ENCODE measurements around the gene HDAC4.
A peak's percentile ranks its signal among the peaks of the same experiment; 100 is the strongest.

HDAC4 gene

GRCh38 chr2:239238839-239239606 lies 161.8 kb downstream of the HDAC4 start:
- Histone ChIP-seq H3K27ac (no peak overlapping the region), H3K4me3 (no peak overlapping the region)
- DNase-seq (ENCODE audit: low spot score), result peak; percentile 58
- no peak for TF ChIP-seq CTCF (IDR thresholded peaks at IDR 0.05)

GRCh38 chr2:239238381-239238780 lies 162.4 kb downstream of the HDAC4 start:
- Histone ChIP-seq H3K4me3 (no peak overlapping the region), H3K27ac (no peak overlapping the region)
- DNase-seq (ENCODE audit: low spot score), result peak; percentile 50
- TF ChIP-seq CTCF (IDR thresholded peaks at IDR 0.05), result no peak

GRCh38 chr2:239236808-239237205 lies 164.0 kb downstream of the HDAC4 start:
- TF ChIP-seq CTCF (IDR thresholded peaks at IDR 0.05), result no peak
- Histone ChIP-seq H3K27ac (no peak overlapping the region), H3K4me3 (no peak overlapping the region)
- peak; percentile 35 for DNase-seq (ENCODE audit: low spot score)

- Histone ChIP-seq H3K4me3 (no peak overlapping the region), H3K27ac (no peak overlapping the region)
- DNase-seq (ENCODE audit: low spot score), result peak; percentile 61
- no peak for TF ChIP-seq CTCF (IDR thresholded peaks at IDR 0.05)
These were observed 164.6 kb downstream of the HDAC4 start for GRCh38 chr2:239236043-239236807.

GRCh38 chr2:239235311-239235710 lies 165.5 kb downstream of the HDAC4 start:
- Histone ChIP-seq H3K27ac (no peak overlapping the region), H3K4me3 (no peak overlapping the region)
- peak; percentile 57 for DNase-seq (ENCODE audit: low spot score)
- no peak for TF ChIP-seq CTCF (IDR thresholded peaks at IDR 0.05)

- DNase-seq (ENCODE audit: low spot score), result peak; percentile 62
- no peak for TF ChIP-seq CTCF (IDR thresholded peaks at IDR 0.05)
- no peak overlapping the region for H3K27ac ChIP-seq
- H3K4me3 ChIP-seq, result no peak overlapping the region
These were observed 166.3 kb downstream of the HDAC4 start for GRCh38 chr2:239234191-239235175.

Data from coronary artery (tissue), 2 donors.